Esophagus squamous epithelium (tissue), 4 donors: Measurements from ENCODE around the gene BLVRA.

Experiments used
- CTCF ChIP-seq, 6 experiments: fragments of 450-650 bp in 4 of 6; fragments of 200-600 bp in 2 of 6; sonication (generic) in 2 of 6; IDR thresholded peaks; one replicate each; pipeline ENCODE4 v1.5.1; 2016 to 2019; ENCODE audit warnings: antibody characterized with exemption in 6 of 6, mild to moderate bottlenecking in 4 of 6, moderate library complexity in 4 of 6
- POLR2A ChIP-seq, 4 donors: fragments of 450-650 bp; IDR thresholded peaks; one replicate each; pipeline ENCODE4 v1.6.1; 2017; ENCODE audit warnings: antibody characterized with exemption in 4 of 4, mild to moderate bottlenecking in 4 of 4, moderate library complexity in 3 of 4

GRCh38 chr7:43764039-43764761, 5.7 kb downstream of the BLVRA start:
- TF ChIP-seq CTCF (IDR thresholded peaks at IDR 0.05), result no peak
- no peak for TF ChIP-seq POLR2A (IDR thresholded peaks at IDR 0.05)
